GM12878 (cell line): Measurements from ENCODE around the gene SUPT3H.

Experiments used
- EGR1 ChIP-seq, 2 experiments: IDR thresholded peaks; 1 replicate in 1 of 2; 2 replicates in 1 of 2; pipeline ENCODE4 v1.6.1; 2011 to 2012; ENCODE audit warnings: low read depth in 2 of 2, low read length in 2 of 2, borderline replicate concordance in 1 of 2, mild to moderate bottlenecking in 1 of 2, moderate library complexity in 1 of 2
- EP300 ChIP-seq, 2 experiments: fragments of 150-350 bp in 1 of 2; IDR thresholded peaks; 2 replicates each; pipeline ENCODE4 v1.6.1; 2011 to 2012; ENCODE audit warnings: low read depth in 2 of 2, low read length in 2 of 2, borderline replicate concordance in 1 of 2, improper control_type of control experiment in 1 of 2, inconsistent platforms in 1 of 2; ENCODE audit not compliant: control insufficient read depth in 1 of 2
- GABPA ChIP-seq: IDR thresholded peaks from 2 replicates; pipeline ENCODE4 v1.6.1; 2014; ENCODE audit warnings: antibody characterized with exemption, low read depth, mild to moderate bottlenecking, inconsistent platforms
- POLR2A ChIP-seq: IDR thresholded peaks from 2 replicates; pipeline ENCODE4 v1.6.1; 2011; ENCODE audit warnings: low read depth, mild to moderate bottlenecking, low read length
- POLR2AphosphoS5 ChIP-seq: IDR thresholded peaks from 2 replicates; pipeline ENCODE4 v1.6.1; 2011; ENCODE audit warnings: mild to moderate bottlenecking, low read length, inconsistent platforms
- STAT3 ChIP-seq: IDR thresholded peaks from 2 replicates; pipeline ENCODE4 v1.6.1; 2011; ENCODE audit warnings: low read depth, low read length, improper control_type of control experiment
- TAF1 ChIP-seq: IDR thresholded peaks from 2 replicates; pipeline ENCODE4 v1.6.1; 2011; ENCODE audit warnings: mild to moderate bottlenecking, low read depth, low read length, borderline replicate concordance
- YY1 ChIP-seq: IDR thresholded peaks from 2 replicates; pipeline ENCODE4 v1.6.1; 2011; ENCODE audit warnings: low read depth, mild to moderate bottlenecking, low read length
- TF ChIP-seq, protein P1 (sequence below), 3 experiments: IDR thresholded peaks in 2 of 3; conservative IDR thresholded peaks in 1 of 3; 2 replicates each; pipeline ENCODE4 v1.5.1; 2011; ENCODE audit warnings: low read depth in 3 of 3, low read length in 3 of 3, mild to moderate bottlenecking in 3 of 3, control low read depth in 2 of 3, moderate library complexity in 2 of 3, inconsistent platforms in 1 of 3, mixed read lengths in 1 of 3; ENCODE audit not compliant: control insufficient read depth in 2 of 3, insufficient read depth in 1 of 3; ENCODE audit errors: extremely low read depth in 1 of 3
- TF ChIP-seq, protein P2 (sequence below): IDR thresholded peaks from 2 replicates; pipeline ENCODE4 v1.6.1; 2011; ENCODE audit warnings: borderline replicate concordance, low read depth, mild to moderate bottlenecking, moderate library complexity, mixed read lengths, low read length; ENCODE audit not compliant: insufficient read depth; ENCODE audit errors: extremely low read length

DNA sequence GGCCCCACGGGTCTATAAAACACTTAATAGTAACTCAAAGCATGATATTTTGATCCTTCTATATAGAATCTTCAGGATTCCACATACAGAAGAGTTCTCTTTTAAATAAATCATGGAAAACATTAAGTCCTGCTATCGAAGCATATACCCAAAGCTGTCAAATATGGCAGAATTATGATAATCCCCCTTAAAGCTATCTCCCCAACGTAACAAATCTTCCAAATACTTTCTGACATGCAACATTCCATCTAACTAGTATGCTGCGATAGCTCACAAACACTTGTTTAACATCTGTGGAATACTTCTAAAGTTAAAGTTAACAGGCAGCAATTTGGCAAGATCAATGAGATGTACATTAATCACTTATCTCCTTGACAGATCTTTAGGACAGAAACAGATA is 420.6 kb downstream of the SUPT3H start:
- no peak for TF ChIP-seq EP300 (IDR thresholded peaks at IDR 0.05; ENCODE audit: borderline replicate concordance in 1 of 2, control insufficient read depth in 1 of 2, low read depth in 2 of 2, low read length in 2 of 2)
- no peak for TF ChIP-seq YY1
- TF ChIP-seq, protein P1, sequence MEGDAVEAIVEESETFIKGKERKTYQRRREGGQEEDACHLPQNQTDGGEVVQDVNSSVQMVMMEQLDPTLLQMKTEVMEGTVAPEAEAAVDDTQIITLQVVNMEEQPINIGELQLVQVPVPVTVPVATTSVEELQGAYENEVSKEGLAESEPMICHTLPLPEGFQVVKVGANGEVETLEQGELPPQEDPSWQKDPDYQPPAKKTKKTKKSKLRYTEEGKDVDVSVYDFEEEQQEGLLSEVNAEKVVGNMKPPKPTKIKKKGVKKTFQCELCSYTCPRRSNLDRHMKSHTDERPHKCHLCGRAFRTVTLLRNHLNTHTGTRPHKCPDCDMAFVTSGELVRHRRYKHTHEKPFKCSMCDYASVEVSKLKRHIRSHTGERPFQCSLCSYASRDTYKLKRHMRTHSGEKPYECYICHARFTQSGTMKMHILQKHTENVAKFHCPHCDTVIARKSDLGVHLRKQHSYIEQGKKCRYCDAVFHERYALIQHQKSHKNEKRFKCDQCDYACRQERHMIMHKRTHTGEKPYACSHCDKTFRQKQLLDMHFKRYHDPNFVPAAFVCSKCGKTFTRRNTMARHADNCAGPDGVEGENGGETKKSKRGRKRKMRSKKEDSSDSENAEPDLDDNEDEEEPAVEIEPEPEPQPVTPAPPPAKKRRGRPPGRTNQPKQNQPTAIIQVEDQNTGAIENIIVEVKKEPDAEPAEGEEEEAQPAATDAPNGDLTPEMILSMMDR (IDR thresholded peaks at IDR 0.05 in 2 of 3, conservative IDR thresholded peaks at IDR 0.05 in 1 of 3; ENCODE audit: control insufficient read depth in 2 of 3, extremely low read depth in 1 of 3, insufficient read depth in 1 of 3, low read depth in 3 of 3, low read length in 3 of 3) = no peak
- TF ChIP-seq STAT3 = no peak
- no peak for TF ChIP-seq EGR1 (IDR thresholded peaks at IDR 0.05; ENCODE audit: borderline replicate concordance in 1 of 2, low read depth in 2 of 2, low read length in 2 of 2)
- no peak for TF ChIP-seq POLR2A
- TF ChIP-seq TAF1 = no peak
- TF ChIP-seq POLR2AphosphoS5 = no peak
- TF ChIP-seq, protein P2, sequence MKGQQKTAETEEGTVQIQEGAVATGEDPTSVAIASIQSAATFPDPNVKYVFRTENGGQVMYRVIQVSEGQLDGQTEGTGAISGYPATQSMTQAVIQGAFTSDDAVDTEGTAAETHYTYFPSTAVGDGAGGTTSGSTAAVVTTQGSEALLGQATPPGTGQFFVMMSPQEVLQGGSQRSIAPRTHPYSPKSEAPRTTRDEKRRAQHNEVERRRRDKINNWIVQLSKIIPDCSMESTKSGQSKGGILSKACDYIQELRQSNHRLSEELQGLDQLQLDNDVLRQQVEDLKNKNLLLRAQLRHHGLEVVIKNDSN = no peak
- TF ChIP-seq GABPA = no peak
